SK-MEL-5 (cell line): ENCODE measurements around the gene NR2C2AP. TPM values are rescaled to one million over a fixed set of nuclear protein-coding genes. Genes with fewer than 3 reads are reported as not detected.
"Not testable (repeated sequence)": the region's sequence is repeated elsewhere in the genome, so short reads cannot be mapped to it uniquely, and the experiment has no call there.

Source experiments
- DNase-seq: peaks from one replicate; pipeline ENCODE4 v3.0.0-alpha.2; 2016; ENCODE audit warnings: low read depth, low spot score
- in situ Hi-C: cut with HindIII; loops from 2 replicates; pipeline ENCODE4 v1.10.0; 2016; ENCODE audit warnings: low sequenced_read_pairs, high pct_unique_total_duplicates, low pct_unique_long_range_greater_than_20kb
- total RNA-seq: library from RNA; depleted of rRNA; stranded (reverse); fragments of >200 nt; shearing (Covaris generic); gene quantifications from 2 replicates; pipeline ENCODE4 v1.2.3, GENCODE V29; 2014

Gene NR2C2AP
- total RNA-seq, 1 experiment from 2014 or later: 20.4 TPM

DNA sequence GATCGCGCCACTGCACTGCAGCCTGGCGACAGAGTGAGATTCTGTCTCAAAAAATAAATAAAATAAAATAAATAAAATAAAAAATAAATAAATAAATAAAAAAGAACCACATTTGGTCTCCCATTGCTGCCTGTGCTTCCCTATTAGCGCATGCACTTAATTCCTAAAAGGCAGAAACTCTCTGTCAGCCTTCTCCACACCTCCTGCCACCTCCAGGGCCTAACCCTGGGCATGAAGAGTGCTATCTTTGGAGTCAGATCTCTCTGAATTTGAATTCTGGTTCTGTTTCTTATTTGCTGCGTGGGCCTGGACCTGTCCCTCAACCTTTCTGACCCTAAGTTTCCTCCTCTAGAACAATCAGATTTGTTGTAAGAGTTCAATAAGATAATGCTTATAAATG, 19.8 kb upstream of the NR2C2AP start:
- in situ Hi-C loops: no loop called here
- DNase-seq: no peak

DNA sequence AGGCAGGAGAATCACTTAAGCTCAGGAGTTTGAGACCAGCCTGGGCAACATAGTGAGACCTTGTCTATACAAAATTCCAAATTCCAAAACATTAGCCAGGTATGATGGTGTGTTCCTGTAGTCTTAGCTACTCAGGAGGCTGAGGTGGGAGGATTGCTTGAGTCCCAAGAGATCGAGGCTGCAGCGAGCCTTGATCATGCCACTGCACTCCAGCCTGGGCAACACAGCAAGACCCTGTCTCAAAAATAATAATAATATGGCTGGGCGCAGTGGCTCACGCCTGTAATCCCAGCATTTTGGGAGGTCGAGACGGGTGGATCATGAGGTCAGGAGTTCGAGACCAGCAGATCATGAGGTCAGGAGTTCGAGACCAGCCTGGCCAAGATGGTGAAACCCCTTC, 17.8 kb upstream of the NR2C2AP start:
- DNase-seq, in situ Hi-C loops: not testable (repeated sequence)

DNA sequence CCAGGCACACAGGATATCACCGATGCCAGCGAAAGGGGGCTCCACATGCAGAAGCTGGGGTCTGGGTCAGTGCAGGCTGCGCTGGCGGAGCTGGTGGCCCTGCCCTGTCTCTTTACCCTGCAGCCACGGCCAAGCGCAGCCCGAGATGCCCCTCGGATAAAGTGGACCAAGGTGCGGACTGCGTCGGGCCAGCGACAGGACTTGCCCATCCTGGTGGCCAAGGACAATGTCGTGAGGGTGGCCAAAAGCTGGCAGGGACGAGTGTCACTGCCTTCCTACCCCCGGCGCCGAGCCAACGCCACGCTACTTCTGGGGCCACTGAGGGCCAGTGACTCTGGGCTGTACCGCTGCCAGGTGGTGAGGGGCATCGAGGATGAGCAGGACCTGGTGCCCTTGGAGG, 15.7 kb upstream of the NR2C2AP start:
- in situ Hi-C loops: no loop called here
- no peak for DNase-seq

DNA sequence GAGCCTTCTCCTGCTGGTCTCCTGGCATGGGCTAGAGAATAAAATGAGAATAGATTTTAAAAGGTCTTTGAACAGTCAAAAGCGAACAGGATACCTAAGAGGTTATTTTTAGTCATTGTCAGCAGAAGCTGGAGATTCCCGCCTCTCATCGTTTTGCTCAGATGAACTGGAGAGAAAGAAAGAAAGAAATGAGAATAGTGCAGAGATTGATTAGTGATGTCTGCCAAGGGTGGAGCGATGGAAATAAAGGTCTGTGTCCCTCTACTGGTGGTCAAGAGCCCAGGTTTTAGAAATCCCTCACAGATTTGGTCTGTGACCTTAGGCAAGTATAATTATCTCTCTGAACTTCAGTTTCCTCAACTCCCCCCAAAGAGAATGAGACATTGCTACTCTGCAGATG, 13.9 kb upstream of the NR2C2AP start:
- DNase-seq: peak; percentile 79
- in situ Hi-C loops: no loop called here

DNA sequence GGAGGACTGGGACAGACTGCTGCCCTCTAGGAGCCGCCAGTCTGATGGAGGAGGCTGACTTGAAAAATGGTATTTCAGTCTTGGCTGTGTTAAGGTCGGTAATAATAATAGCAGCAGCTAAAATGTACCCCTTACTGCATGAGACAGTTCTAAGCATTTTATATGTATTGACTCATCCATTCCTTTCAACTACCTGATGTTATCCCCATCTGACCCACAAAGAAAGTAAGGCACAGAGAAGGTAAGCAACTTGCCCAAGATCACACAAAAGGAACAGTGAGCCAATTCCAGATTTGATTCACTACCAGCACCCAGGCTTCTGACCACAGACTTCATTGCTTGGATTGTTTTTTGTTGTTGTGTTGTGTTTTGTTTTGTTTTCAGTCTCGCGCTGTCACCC, 12.6 kb upstream of the NR2C2AP start:
- in situ Hi-C loops: no loop called here
- DNase-seq: no peak

DNA sequence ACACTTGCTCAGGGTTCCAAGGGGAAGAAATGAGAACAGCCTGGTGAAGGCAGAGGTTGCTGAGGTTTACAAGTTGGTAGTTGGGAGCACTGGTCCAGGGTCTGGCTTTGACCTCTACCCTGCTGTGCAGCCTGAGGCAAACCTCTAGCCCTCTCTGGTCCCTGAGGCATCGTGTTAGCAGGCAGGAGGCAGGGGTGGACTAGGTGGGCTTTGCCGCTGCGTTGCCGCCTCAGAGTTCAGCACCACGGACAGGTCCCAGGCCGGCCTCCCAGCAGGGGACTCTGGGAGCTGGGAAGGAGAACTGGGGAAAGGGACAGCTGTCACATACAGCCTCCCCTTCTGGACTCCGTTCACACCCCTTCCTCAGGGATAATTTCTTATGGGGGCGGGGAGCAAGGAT, 11.7 kb upstream of the NR2C2AP start:
- DNase-seq: peak; percentile 24
- in situ Hi-C loops: no loop called here

DNA sequence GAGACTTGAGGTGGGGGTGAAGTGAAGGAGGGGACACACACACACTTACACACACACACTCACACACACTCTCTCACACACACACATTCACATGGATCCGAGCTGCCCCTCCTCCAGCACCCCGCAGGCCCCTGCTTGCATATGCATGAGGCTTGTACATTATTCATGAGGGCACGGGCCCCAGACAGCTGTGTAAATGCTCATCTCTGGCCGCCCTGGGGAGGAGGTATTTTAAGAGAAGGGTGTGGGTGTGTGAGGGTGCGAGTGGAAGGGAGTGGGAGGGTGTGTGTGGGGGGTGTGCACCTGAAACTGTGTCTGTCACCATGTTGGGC, 10.9 kb upstream of the NR2C2AP start:
- DNase-seq: no peak
- in situ Hi-C loops: no loop called here

DNA sequence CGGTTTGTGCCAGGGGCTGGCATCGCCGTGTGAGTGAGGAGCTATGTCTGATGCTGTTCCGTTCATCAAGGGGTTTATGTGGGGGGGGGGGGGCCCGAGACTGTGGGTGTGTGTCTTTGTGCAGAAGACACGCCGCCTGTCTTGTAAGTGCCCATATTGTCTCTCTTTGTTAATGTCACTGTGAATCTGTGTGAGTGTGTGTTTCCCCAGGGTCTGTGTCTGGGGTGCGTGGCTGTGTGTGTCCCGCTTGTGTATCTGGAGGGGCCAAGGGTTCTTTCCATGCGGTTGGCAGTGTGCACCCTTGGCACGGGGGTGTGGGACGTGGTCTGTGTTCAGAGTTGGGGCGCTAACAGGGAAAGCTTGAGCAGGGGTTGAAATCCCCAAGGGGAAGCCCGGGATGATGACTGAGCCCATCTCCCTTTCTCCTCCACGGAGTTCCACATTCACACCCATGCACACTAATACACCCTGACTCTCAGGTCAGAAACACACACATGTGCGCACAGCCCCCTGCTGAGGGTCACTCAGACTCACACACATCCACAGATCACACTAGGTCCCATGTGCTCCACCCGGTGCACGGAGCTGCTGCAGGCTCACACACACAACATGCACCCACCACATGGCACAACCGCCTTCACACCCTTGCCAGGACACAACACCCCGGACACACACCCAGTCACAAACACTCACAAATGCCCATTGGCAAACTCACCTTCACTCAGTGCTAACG, 10.4 kb upstream of the NR2C2AP start:
- in situ Hi-C loops: no loop called here
- no peak for DNase-seq

DNA sequence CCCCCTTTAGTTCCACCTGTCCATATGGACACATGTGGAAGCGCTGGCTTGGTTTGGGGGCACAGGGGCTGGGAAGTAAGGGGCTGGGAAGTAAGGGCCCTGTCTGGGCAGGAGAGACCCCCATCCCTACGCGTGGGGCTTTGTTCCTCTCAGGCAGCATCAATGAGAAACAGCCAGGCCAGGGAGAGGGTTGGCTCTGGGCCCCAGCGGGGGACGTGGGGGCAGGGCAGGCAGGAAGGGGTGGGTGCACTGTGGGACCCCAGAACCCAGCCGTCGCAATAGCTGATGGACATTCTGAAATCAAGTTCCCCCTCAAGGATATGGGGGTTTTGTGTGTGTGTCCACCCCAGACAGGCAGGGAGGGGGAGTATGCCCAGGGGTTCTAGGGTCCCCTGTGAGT, 9.7 kb upstream of the NR2C2AP start:
- in situ Hi-C loops: no loop called here
- no peak for DNase-seq

DNA sequence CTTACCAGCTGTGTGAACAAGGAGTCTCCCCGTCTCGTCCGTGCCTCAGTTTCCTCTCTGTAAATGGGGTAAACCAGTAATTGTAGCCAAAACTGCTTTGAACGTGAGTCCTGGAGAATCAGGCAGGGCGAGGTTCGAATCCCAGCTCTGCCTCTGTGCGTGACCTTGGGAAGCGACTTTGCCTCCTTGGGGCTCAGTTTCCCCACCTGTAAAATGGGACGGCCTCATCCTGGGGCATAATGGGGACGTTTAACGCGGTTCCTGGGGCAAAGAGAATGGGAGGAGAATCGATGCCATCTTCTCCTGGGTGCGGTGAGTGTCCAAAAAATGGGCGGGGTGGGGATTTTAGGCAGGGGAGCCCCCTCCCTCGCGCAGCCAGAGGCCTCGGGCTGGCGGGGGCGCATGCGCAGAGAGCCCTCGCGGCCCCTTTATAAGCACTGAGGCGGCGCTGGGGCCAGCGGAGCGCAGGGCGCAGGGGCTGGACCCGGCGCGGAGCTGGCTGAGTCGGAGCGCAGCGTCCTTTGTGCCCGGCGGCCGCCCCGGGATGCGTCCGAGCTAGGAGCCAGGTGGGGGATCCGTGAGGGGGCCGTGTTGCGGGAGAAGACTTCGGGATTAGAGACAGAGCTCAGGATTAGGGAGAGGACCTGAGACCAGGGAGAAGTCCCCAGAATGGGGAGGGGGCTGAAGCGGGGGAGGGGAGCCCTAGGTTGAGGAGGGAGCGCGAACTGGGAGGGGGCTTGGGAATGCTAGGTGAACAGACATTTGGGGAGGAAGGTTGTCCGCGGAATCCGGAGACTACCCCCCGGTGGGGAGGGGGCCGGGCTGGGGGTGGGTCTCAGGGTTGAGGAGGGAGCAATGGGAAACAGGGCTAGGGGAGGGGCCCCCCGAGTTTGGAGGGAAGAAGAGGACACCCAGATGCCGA, 8.5 kb upstream of the NR2C2AP start, which contains the start of gene NCAN:
Gene NCAN, plus strand, starts transcription at position 460 of the 922 bp plus-strand sequence. CDS start 4,996 bp downstream, outside the sequence.
- in situ Hi-C loops: no loop called here
- DNase-seq: no peak

DNA sequence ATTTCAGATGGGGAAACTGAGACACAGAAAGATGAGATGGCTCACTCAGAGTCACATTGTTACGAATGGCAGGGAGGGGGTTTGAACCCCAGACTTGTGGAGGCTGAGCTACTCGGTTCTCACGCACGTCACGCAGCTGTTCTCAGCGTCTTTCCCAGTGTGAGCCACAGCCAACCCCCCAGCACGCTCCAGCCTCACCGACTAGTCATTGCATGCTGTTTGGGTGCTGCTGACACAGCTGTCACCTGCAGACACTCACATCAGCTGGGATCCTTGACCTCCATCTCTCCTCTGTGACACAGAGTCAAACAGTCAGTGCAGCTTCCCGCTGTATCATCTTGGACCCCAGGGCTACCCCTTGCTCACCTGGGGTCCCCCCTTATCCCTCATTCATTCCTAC, 6.2 kb upstream of the NR2C2AP start:
- in situ Hi-C loops: no loop called here
- DNase-seq: no peak

DNA sequence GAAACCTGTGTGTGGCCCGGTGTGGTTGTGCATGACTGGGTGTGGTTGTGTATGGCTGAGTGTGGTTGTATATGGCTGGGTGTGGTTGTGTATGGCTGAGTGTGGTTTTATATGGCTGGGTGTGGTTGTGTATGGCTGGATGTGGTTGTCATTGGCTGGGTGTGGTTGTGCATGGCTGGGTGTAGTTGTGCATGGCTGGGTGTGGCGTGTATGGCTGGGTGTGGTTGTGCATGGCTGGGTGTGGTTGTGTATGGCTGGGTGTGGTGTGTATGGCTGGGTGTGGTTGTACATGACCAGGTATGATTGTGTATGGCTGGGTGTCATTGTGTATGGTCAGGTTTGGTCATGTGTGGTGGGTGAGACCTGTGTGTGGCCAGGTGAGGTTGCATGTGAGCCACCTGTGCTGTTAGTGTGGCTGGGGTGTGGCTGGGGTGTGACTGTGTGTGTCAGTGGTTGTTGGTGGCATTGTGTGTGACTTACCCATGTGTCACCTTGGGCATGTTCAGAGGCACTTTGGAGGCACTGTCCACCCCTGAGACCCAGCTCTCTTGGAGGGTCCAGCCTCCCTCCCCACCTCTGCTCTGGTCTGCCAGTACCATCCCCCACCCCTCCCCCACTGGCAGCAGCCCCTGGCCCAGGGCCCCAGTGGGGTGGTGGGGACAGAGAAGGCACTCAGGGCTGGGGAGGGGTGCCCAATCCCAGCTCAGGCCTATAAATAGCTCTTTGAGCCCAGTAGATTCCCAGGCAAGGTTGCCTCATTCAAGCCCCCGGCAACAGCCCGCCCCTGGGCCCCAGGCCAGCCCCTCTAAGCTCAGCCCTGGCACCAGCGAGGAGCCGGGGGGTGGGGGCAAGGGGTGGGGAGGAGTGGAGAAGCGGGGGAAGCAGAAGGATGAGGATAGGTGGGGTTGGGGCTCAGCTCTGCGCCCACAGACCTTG, 4.7 kb upstream of the NR2C2AP start:
- in situ Hi-C loops: no loop called here
- no peak for DNase-seq

DNA sequence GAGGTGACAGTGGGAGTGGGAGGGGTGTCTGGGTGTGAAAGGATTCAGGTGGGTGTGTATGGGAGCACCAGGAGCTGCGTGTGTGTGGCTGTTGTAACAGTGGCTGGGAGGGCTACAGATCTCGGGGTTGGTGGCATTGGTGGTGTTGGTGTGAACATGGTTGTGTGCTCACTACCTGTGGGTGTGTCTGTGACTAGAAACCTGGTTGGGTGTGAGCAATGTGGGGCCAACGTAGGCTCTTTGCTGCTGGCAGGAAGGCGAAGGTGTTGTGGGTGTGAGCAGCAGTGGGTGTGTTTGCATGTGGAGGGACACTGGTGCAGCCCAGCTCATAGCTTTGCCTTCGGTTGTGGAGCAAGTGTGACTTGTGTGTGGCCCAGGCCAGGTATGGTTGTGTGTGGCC, 3.7 kb upstream of the NR2C2AP start:
- no peak for DNase-seq
- in situ Hi-C loops: no loop called here

DNA sequence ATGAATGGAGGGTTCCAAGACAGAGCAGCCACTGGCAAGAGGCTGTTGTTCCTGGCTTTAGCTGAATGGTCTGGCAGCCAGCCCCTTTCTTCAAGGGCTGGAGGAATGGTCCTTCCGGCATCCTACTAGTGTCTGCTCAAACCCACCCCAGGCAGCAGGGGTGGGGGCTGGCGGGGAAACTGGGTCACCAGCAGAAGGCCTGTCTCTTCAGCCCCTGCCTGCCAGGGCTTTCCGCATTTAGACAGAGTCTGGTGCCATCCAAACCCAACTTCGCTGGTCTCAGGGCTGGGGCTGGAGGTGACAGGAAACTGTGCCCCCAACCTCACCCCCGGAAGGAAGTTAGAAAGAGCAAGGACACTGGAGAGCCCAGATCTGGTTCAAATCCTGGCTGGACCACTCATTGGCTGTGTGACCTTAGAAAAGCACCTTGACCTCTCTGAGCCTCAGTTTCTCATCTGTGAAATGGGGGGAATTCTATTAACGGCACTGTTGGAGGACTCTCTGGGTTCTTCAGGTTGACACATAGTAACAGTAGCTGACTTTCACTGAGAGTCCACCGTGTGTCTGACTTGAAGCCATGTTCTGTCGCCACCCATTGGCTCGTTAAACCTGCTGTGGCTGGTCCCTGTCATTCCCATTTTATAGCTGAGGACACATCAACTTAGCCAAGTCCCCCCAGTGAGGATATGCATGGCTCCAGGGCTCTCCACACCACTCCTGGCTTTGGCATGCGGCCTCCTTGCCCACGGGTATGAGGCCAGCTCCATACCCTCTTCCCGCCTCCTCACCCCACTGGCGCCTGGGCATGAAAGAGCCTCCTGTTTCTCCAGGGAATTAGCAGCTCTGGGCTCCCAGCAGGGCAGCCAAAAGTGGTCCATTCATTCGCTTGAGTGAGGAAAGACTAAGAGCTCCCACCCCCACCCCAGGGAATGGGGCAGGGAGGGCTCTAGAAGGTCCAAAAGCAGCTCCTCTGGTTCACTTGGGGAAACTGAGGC, 2.5 kb upstream of the NR2C2AP start:
- in situ Hi-C loops: no loop called here
- DNase-seq: peak; percentile 59

DNA sequence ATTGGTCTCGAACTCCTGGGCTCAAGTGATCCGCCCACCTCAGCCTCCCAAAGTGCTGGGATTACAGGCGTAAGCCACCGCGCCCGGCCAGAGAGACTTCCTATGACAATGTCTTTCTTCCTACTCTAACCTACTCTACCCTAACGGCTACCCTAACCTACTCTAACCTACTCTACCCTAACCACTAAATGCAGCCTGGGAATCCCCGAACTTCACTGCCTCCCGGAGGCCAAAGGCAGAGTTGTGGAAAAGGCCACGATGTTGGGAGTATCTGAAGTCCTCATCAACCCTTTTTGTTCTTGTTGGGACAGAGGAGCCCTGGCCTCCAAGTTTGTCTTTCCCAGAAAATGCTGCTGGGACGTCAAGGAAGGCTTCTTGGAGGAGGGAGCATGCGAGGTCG, 967 bp upstream of the NR2C2AP start:
- no peak for DNase-seq

DNA sequence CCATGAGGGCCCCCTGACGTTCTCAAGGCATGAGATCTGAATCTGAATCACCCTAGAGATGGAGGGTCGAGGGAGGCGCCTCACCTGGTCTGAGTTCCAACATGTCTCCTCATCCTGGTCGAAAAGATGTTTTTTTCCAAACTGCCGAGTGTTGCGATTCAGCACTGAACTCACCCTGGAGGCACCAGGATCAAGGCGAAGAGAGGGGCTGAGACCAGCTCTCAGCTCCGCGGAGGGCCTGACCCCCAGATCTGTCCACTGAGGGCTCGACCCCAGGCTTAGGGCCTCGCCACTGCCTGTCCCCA, 555 bp downstream of the NR2C2AP start:
- no peak for DNase-seq
- in situ Hi-C loops: no loop called here

More for the DNA sequence above, 967 bp upstream of the NR2C2AP start:
- in situ Hi-C loops: no loop called here
